Neural cell (in vitro differentiated cells): ENCODE results near the gene WDR59. TPM values are rescaled to one million over a fixed set of nuclear protein-coding genes. Genes with fewer than 3 reads are reported as not detected.

Source experiments
- H2AFZ ChIP-seq: fragments of 200-600, 300-800 bp; sonication (generic), shearing (Covaris generic); 2 replicates; pipeline ENCODE4 v1.6.0; 2014; ENCODE audit warnings: low read depth, mild to moderate bottlenecking, antibody characterized with exemption, low read length, moderate library complexity
- H3F3A ChIP-seq: fragments of 200-600 bp; shearing (Covaris generic); 2 replicates; pipeline ENCODE4 v1.6.1; 2016; ENCODE audit warnings: mild to moderate bottlenecking, moderate library complexity, mixed read lengths, antibody characterized with exemption, low read length; ENCODE audit not compliant: insufficient read depth, poor library complexity, severe bottlenecking
- H3K27ac ChIP-seq: fragments of 200-600, 300-800 bp; sonication (generic), shearing (Covaris generic); 2 replicates; pipeline ENCODE4 v1.5.1; 2014; ENCODE audit warnings: mild to moderate bottlenecking, low read length, moderate library complexity
- H3K27me3 ChIP-seq: fragments of 300-800, 200-600 bp; sonication (generic), shearing (Covaris generic); 2 replicates; pipeline ENCODE4 v1.6.0; 2014; ENCODE audit warnings: mild to moderate bottlenecking, low read depth, low read length, moderate library complexity; ENCODE audit not compliant: insufficient read depth
- H3K36me3 ChIP-seq: fragments of 300-800, 200-600 bp; sonication (generic), shearing (Covaris generic); 2 replicates; pipeline ENCODE4 v1.5.1; 2014; ENCODE audit warnings: mild to moderate bottlenecking, antibody characterized with exemption, low read length, moderate library complexity; ENCODE audit not compliant: insufficient read depth
- H3K4me2 ChIP-seq: fragments of 300-800, 200-600 bp; sonication (generic), shearing (Covaris generic); 2 replicates; pipeline ENCODE4 v1.6.0; 2014; ENCODE audit warnings: mild to moderate bottlenecking, low read length
- H3K4me3 ChIP-seq: fragments of 300-800, 200-600 bp; sonication (generic), shearing (Covaris generic); 2 replicates; pipeline ENCODE4 v1.5.1; 2014; ENCODE audit warnings: mild to moderate bottlenecking, low read length, moderate library complexity
- H3K79me2 ChIP-seq: fragments of 200-600 bp; shearing (Covaris generic); replicated peaks from 2 replicates; pipeline ENCODE4 v1.6.0; 2014; ENCODE audit warnings: mild to moderate bottlenecking, low read length, moderate library complexity; ENCODE audit not compliant: insufficient read depth
- H3K9ac ChIP-seq: fragments of 300-800, 200-600 bp; sonication (generic), shearing (Covaris generic); 2 replicates; pipeline ENCODE4 v1.6.1; 2016; ENCODE audit warnings: mild to moderate bottlenecking, low read length, mixed read lengths
- H3K9me2 ChIP-seq: fragments of 200-600 bp; shearing (Covaris generic); 2 replicates; pipeline ENCODE4 v1.6.1; 2016; ENCODE audit warnings: mild to moderate bottlenecking, low read length, mixed read lengths; ENCODE audit not compliant: insufficient read depth
- H3K9me3 ChIP-seq: fragments of 200-600, 300-800 bp; sonication (generic), shearing (Covaris generic); 2 replicates; pipeline ENCODE4 v1.6.1; 2016; ENCODE audit warnings: mild to moderate bottlenecking, mixed run types, low read length, moderate library complexity, mixed read lengths
- H4K20me1 ChIP-seq: fragments of 200-600 bp; shearing (Covaris generic); 2 replicates; pipeline ENCODE4 v1.6.1; 2016; ENCODE audit warnings: mild to moderate bottlenecking, mixed run types; ENCODE audit not compliant: insufficient read depth
- CTCF ChIP-seq: fragments of 450-650 bp; IDR thresholded peaks from 2 replicates; pipeline ENCODE4 v1.5.1; 2014; ENCODE audit warnings: antibody characterized with exemption, mild to moderate bottlenecking, moderate library complexity; ENCODE audit not compliant: poor library complexity, severe bottlenecking
- EP300 ChIP-seq: fragments of 450-650 bp; conservative IDR thresholded peaks from 2 replicates; pipeline ENCODE4 v1.6.1; 2014; ENCODE audit warnings: antibody characterized with exemption, mild to moderate bottlenecking, moderate library complexity; ENCODE audit not compliant: poor library complexity, severe bottlenecking
- EZH2 ChIP-seq: fragments of 200-600, 300-800 bp; shearing (Covaris generic), sonication (generic); IDR thresholded peaks from 2 replicates; pipeline ENCODE4 v1.6.1; 2014; ENCODE audit warnings: antibody characterized with exemption, low read length, borderline replicate concordance, mild to moderate bottlenecking; ENCODE audit not compliant: insufficient read depth, poor library complexity, severe bottlenecking
- MXI1 ChIP-seq: fragments of 450-650 bp; conservative IDR thresholded peaks from 2 replicates; pipeline ENCODE4 v1.6.1; 2014; ENCODE audit warnings: antibody characterized with exemption, mild to moderate bottlenecking; ENCODE audit not compliant: poor library complexity, severe bottlenecking
- POLR2AphosphoS5 ChIP-seq: IDR thresholded peaks from 2 replicates; pipeline ENCODE4 v1.6.1; 2012
- RAD21 ChIP-seq: fragments of 450-650 bp; conservative IDR thresholded peaks from 2 replicates; pipeline ENCODE4 v1.6.1; 2014; ENCODE audit warnings: antibody characterized with exemption, mild to moderate bottlenecking, moderate library complexity
- SMC3 ChIP-seq: fragments of 450-650 bp; conservative IDR thresholded peaks from 2 replicates; pipeline ENCODE4 v1.6.1; 2014; ENCODE audit warnings: antibody characterized with exemption, mild to moderate bottlenecking, moderate library complexity; ENCODE audit not compliant: poor library complexity
- TAF1 ChIP-seq: IDR thresholded peaks from 2 replicates; pipeline ENCODE4 v1.6.1; 2012; ENCODE audit warnings: low read depth
- polyA minus RNA-seq: library from RNA; depleted of rRNA, polyadenylated mRNA; stranded (reverse); fragments of >200 nt; gene quantifications from 2 replicates; pipeline ENCODE4 v1.2.3, GENCODE V29; 2014
- polyA plus RNA-seq: library from polyadenylated mRNA; depleted of rRNA; stranded (reverse); fragments of >200 nt; gene quantifications from 2 replicates; pipeline ENCODE4 v1.2.3, GENCODE V29; 2014
- TF ChIP-seq, protein P1 (sequence below): IDR thresholded peaks from 2 replicates; pipeline ENCODE4 v1.6.1; 2012; ENCODE audit warnings: borderline replicate concordance

The WDR59 gene, protein sequence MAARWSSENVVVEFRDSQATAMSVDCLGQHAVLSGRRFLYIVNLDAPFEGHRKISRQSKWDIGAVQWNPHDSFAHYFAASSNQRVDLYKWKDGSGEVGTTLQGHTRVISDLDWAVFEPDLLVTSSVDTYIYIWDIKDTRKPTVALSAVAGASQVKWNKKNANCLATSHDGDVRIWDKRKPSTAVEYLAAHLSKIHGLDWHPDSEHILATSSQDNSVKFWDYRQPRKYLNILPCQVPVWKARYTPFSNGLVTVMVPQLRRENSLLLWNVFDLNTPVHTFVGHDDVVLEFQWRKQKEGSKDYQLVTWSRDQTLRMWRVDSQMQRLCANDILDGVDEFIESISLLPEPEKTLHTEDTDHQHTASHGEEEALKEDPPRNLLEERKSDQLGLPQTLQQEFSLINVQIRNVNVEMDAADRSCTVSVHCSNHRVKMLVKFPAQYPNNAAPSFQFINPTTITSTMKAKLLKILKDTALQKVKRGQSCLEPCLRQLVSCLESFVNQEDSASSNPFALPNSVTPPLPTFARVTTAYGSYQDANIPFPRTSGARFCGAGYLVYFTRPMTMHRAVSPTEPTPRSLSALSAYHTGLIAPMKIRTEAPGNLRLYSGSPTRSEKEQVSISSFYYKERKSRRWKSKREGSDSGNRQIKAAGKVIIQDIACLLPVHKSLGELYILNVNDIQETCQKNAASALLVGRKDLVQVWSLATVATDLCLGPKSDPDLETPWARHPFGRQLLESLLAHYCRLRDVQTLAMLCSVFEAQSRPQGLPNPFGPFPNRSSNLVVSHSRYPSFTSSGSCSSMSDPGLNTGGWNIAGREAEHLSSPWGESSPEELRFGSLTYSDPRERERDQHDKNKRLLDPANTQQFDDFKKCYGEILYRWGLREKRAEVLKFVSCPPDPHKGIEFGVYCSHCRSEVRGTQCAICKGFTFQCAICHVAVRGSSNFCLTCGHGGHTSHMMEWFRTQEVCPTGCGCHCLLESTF
- polyA plus RNA-seq (20.3 and 24.1 TPM in 2 replicates), polyA minus RNA-seq (25.1 and 26.1 TPM in 2 replicates)

- peak within 1 kb of the TSS; percentile 100 for H3K4me3 ChIP-seq
- peak within 1 kb of the TSS; percentile 68 for H3K27ac ChIP-seq
- H2AFZ ChIP-seq = peak within 1 kb of the TSS; percentile 91
- H3K4me2 ChIP-seq = peak within 1 kb of the TSS; percentile 82
- peaks cover 4% of the 10 kb centered on the region for H3K79me2 ChIP-seq
- no peaks in the 10 kb centered on the region for H4K20me1 ChIP-seq
- H3K27me3 ChIP-seq = no peaks in the 10 kb centered on the region
- no peaks in the 10 kb centered on the region for H3K9me3 ChIP-seq
- no peaks in the 10 kb centered on the region for H3F3A ChIP-seq
- TF ChIP-seq TAF1 = no peak
- TF ChIP-seq, protein P1, sequence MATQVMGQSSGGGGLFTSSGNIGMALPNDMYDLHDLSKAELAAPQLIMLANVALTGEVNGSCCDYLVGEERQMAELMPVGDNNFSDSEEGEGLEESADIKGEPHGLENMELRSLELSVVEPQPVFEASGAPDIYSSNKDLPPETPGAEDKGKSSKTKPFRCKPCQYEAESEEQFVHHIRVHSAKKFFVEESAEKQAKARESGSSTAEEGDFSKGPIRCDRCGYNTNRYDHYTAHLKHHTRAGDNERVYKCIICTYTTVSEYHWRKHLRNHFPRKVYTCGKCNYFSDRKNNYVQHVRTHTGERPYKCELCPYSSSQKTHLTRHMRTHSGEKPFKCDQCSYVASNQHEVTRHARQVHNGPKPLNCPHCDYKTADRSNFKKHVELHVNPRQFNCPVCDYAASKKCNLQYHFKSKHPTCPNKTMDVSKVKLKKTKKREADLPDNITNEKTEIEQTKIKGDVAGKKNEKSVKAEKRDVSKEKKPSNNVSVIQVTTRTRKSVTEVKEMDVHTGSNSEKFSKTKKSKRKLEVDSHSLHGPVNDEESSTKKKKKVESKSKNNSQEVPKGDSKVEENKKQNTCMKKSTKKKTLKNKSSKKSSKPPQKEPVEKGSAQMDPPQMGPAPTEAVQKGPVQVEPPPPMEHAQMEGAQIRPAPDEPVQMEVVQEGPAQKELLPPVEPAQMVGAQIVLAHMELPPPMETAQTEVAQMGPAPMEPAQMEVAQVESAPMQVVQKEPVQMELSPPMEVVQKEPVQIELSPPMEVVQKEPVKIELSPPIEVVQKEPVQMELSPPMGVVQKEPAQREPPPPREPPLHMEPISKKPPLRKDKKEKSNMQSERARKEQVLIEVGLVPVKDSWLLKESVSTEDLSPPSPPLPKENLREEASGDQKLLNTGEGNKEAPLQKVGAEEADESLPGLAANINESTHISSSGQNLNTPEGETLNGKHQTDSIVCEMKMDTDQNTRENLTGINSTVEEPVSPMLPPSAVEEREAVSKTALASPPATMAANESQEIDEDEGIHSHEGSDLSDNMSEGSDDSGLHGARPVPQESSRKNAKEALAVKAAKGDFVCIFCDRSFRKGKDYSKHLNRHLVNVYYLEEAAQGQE = peak; percentile 19
- TF ChIP-seq MXI1 = peak; percentile 88
- TF ChIP-seq EP300 = no peak
- TF ChIP-seq POLR2AphosphoS5 = peak; percentile 85
- TF ChIP-seq SMC3 = peak; percentile 50
- peak; percentile 38 for TF ChIP-seq RAD21
- H3K9me2 ChIP-seq = no peaks in the 10 kb centered on the region
- no peaks in the 10 kb centered on the region for H3K36me3 ChIP-seq
- peak within 1 kb of the TSS; percentile 67 for H3K9ac ChIP-seq
Observed at GRCh38 chr16:74984529-74985296, at the start of gene WDR59. TSS of gene WDR59 (minus strand) at chr16:74985123. CDS start at chr16:74985017, 106 bp downstream.

GRCh38 chr16:75032655-75033054 is 47.7 kb upstream of the WDR59 start:
- no peak overlapping the region for H3K4me3 ChIP-seq

More at GRCh38 chr16:75032655-75033054, 47.7 kb upstream of the WDR59 start:
- Histone ChIP-seq H3K4me2 (no peak overlapping the region), H3K9me3 (no peaks in the 10 kb centered on the region), H3K36me3 (no peaks in the 10 kb centered on the region), H3K9me2 (no peaks in the 10 kb centered on the region), H3K79me2 (peaks cover 81% of the 10 kb centered on the region), H4K20me1 (peaks cover 3% of the 10 kb centered on the region), H3K9ac (no peak overlapping the region), H3F3A (no peaks in the 10 kb centered on the region), H2AFZ (no peak overlapping the region), H3K27ac (no peak overlapping the region), H3K27me3 (no peaks in the 10 kb centered on the region)
- TF ChIP-seq SMC3 = no peak
- TF ChIP-seq TAF1 = no peak
- TF ChIP-seq, protein P1 = no peak
- TF ChIP-seq CTCF = no peak
- TF ChIP-seq RAD21 = no peak
- no peak for TF ChIP-seq MXI1
- TF ChIP-seq EP300 = no peak
- no peak for TF ChIP-seq POLR2AphosphoS5
- TF ChIP-seq EZH2 = no peak
